ENCODE measurements around the gene TMEM147.

DNA sequence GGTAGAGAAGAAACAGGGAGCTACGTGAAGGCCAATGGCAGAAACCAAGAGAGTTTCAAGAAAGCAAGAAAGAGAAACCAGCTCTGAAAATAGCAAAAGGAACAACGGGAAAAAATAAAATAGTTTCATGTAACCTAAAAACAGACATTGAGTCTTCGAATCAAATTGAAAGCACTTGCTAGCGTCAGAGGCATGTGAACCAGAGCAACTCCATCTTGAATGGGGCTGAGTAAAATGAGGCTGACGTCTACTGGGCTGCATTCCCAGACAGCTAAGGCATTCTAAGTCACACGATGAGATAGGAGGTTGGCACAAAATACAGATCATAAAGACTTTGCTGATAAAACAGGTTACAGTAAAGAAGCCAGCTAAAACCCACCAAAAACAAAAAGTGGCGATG lies 33.3 kb downstream of the TMEM147 start:
- TF ChIP-seq CTCF (IDR thresholded peaks at IDR 0.05) = no peak
- TF ChIP-seq REST (IDR thresholded peaks at IDR 0.05; ENCODE audit: insufficient read depth in 1 of 2, low read depth in 2 of 2, low read length in 1 of 2) = no peak
- no peak for TF ChIP-seq POLR2AphosphoS5 (IDR thresholded peaks at IDR 0.05; ENCODE audit: low read depth, low read length)

Measured in Panc1 (cell line).